H9 (cell line): Measurements from ENCODE around the gene NAA16. TPM values are rescaled to one million over a fixed set of nuclear protein-coding genes. Genes with fewer than 3 reads are reported as not detected.

Experiments used
- DNase-seq: peaks from one replicate; pipeline ENCODE4 v3.0.0-alpha.2; 2017
- H2AFZ ChIP-seq: one replicate; pipeline ENCODE4 v1.6.1; 2013; ENCODE audit warnings: mild to moderate bottlenecking, low read length, control low read depth, moderate library complexity
- H2AK5ac ChIP-seq: 2 replicates; pipeline ENCODE4 v1.6.1; 2013; ENCODE audit warnings: low read length, control low read depth, mixed read lengths; ENCODE audit not compliant: insufficient read length
- H2BK120ac ChIP-seq: one replicate; pipeline ENCODE4 v1.6.1; 2013; ENCODE audit warnings: low read depth, mild to moderate bottlenecking, low read length, control low read depth, inconsistent platforms; ENCODE audit not compliant: poor library complexity, severe bottlenecking
- H2BK12ac ChIP-seq: 2 replicates; pipeline ENCODE4 v1.6.1; 2013; ENCODE audit warnings: low read length, control low read depth, mixed read lengths, low read depth; ENCODE audit not compliant: insufficient read length
- H2BK15ac ChIP-seq: 2 replicates; pipeline ENCODE4 v1.6.1; 2013; ENCODE audit warnings: low read depth, low read length, control low read depth
- H2BK20ac ChIP-seq: one replicate; pipeline ENCODE4 v1.6.1; 2013; ENCODE audit warnings: low read depth, mild to moderate bottlenecking, low read length, control low read depth, inconsistent platforms; ENCODE audit not compliant: poor library complexity, severe bottlenecking
- H2BK5ac ChIP-seq: 2 replicates; pipeline ENCODE4 v1.6.1; 2013; ENCODE audit warnings: low read length, control low read depth, mixed read lengths; ENCODE audit not compliant: insufficient read length
- H3K14ac ChIP-seq: 2 replicates; pipeline ENCODE4 v1.6.1; 2013; ENCODE audit warnings: low read length, control low read depth; ENCODE audit not compliant: insufficient read depth
- H3K18ac ChIP-seq: 2 replicates; pipeline ENCODE4 v1.6.1; 2013; ENCODE audit warnings: low read depth, mild to moderate bottlenecking, mixed read lengths, low read length, control low read depth; ENCODE audit not compliant: insufficient read length
- H3K23ac ChIP-seq: 2 replicates; pipeline ENCODE4 v1.6.1; 2013; ENCODE audit warnings: low read length, control low read depth, mixed read lengths, low read depth; ENCODE audit not compliant: insufficient read length
- H3K23me2 ChIP-seq: 2 replicates; pipeline ENCODE4 v1.6.1; 2013; ENCODE audit warnings: low read depth, mild to moderate bottlenecking, mixed read lengths, low read length, control low read depth; ENCODE audit not compliant: insufficient read length, poor library complexity, severe bottlenecking
- H3K27ac ChIP-seq: 2 replicates; pipeline ENCODE4 v1.5.1; 2013; ENCODE audit warnings: low read length, control low read depth, mixed read lengths, low read depth; ENCODE audit not compliant: insufficient read length
- H3K27me3 ChIP-seq: 2 replicates; pipeline ENCODE4 v1.6.1; 2013; ENCODE audit warnings: low read length, control low read depth, inconsistent platforms; ENCODE audit not compliant: insufficient read depth
- H3K4ac ChIP-seq: 2 replicates; pipeline ENCODE4 v1.6.1; 2013; ENCODE audit warnings: low read depth, mild to moderate bottlenecking, control low read depth, inconsistent platforms, low read length, moderate library complexity
- H3K4me1 ChIP-seq: 2 replicates; pipeline ENCODE4 v1.6.1; 2013; ENCODE audit warnings: low read length, control low read depth, inconsistent platforms; ENCODE audit not compliant: insufficient read depth
- H3K4me2 ChIP-seq: 2 replicates; pipeline ENCODE4 v1.6.1; 2013; ENCODE audit warnings: low read length, control low read depth, mixed read lengths; ENCODE audit not compliant: insufficient read length, insufficient read depth
- H3K56ac ChIP-seq: 2 replicates; pipeline ENCODE4 v1.6.1; 2013; ENCODE audit warnings: low read depth, mild to moderate bottlenecking, mixed read lengths, low read length, control low read depth; ENCODE audit not compliant: insufficient read length
- H3K79me1 ChIP-seq: 2 replicates; pipeline ENCODE4 v1.6.1; 2013; ENCODE audit warnings: low read depth, mild to moderate bottlenecking, moderate library complexity, low read length, control low read depth, inconsistent platforms; ENCODE audit not compliant: insufficient read depth, poor library complexity, severe bottlenecking
- H3K79me2 ChIP-seq: 2 replicates; pipeline ENCODE4 v1.6.1; 2013; ENCODE audit warnings: low read length, control low read depth, inconsistent platforms; ENCODE audit not compliant: insufficient read depth
- H3K9ac ChIP-seq: 2 replicates; pipeline ENCODE4 v1.6.1; 2013; ENCODE audit warnings: low read length, control low read depth, mixed read lengths; ENCODE audit not compliant: insufficient read length; ENCODE audit errors: extremely low read depth
- H3K9me3 ChIP-seq: one replicate; pipeline ENCODE4 v1.6.1; 2013; ENCODE audit warnings: low read depth, low read length, inconsistent platforms; ENCODE audit not compliant: control insufficient read depth
- H3T11ph ChIP-seq: one replicate; pipeline ENCODE4 v1.6.1; 2013; ENCODE audit warnings: mild to moderate bottlenecking, low read length, control low read depth, inconsistent platforms
- H4K20me1 ChIP-seq: one replicate; pipeline ENCODE4 v1.6.1; 2013; ENCODE audit not compliant: control insufficient read depth, insufficient read length, insufficient read depth
- H4K5ac ChIP-seq: 2 replicates; pipeline ENCODE4 v1.6.1; 2013; ENCODE audit warnings: low read depth, mild to moderate bottlenecking, mixed read lengths, low read length, control low read depth; ENCODE audit not compliant: insufficient read length
- H4K8ac ChIP-seq: replicated peaks from 2 replicates; pipeline ENCODE4 v1.6.1; 2013; ENCODE audit warnings: low read length, control low read depth, mixed read lengths, low read depth; ENCODE audit not compliant: insufficient read length
- H4K91ac ChIP-seq: 2 replicates; pipeline ENCODE4 v1.6.1; 2013; ENCODE audit warnings: low read depth, mild to moderate bottlenecking, moderate library complexity, mixed read lengths, low read length, control low read depth; ENCODE audit not compliant: insufficient read length
- H3K27ac Mint-ChIP-seq, 3 experiments: 2 replicates in 2 of 3; 3 replicates in 1 of 3; pipeline ENCODE4 v1.8.0; 2020 to 2021; ENCODE audit warnings: mixed read lengths in 3 of 3, mild to moderate bottlenecking in 1 of 3, moderate library complexity in 1 of 3
- H3K27me3 Mint-ChIP-seq: 2 replicates; pipeline ENCODE4 v1.8.0; 2021; ENCODE audit warnings: low read depth, mild to moderate bottlenecking, moderate library complexity, mixed read lengths
- H3K36me3 Mint-ChIP-seq, 3 experiments: 2 replicates in 2 of 3; 3 replicates in 1 of 3; pipeline ENCODE4 v1.8.0; 2020 to 2021; ENCODE audit warnings: low read depth in 3 of 3, mixed read lengths in 3 of 3; ENCODE audit not compliant: insufficient read depth in 1 of 3
- H3K4me1 Mint-ChIP-seq, 2 experiments: 2 replicates each; pipeline ENCODE4 v1.8.0; 2020; ENCODE audit warnings: mixed read lengths in 2 of 2
- H3K4me3 Mint-ChIP-seq, 2 experiments: 2 replicates in 1 of 2; 3 replicates in 1 of 2; pipeline ENCODE4 v1.8.0; 2020 to 2021; ENCODE audit warnings: mild to moderate bottlenecking in 2 of 2, mixed read lengths in 2 of 2, moderate library complexity in 1 of 2
- H3K9me3 Mint-ChIP-seq, 2 experiments: 2 replicates in 1 of 2; 3 replicates in 1 of 2; pipeline ENCODE4 v1.8.0; 2020; ENCODE audit warnings: mild to moderate bottlenecking in 2 of 2, mixed read lengths in 2 of 2, moderate library complexity in 1 of 2
- CTCF ChIP-seq: fragments of 200-600 bp; sonication (generic); conservative IDR thresholded peaks from 3 replicates; pipeline ENCODE4 v1.8.0; 2021; ENCODE audit warnings: antibody characterized with exemption, mild to moderate bottlenecking
- WGBS: extraction: QIAGEN DNeasy Blood & Tissue Kit; methylation state at CpG from one replicate; pipeline ENCODE4 v1.1.7; 2013; ENCODE audit warnings: missing lambda C conversion rate, low lambda C conversion rate, mixed read lengths; ENCODE audit not compliant: insufficient read length; ENCODE audit errors: extremely low coverage; 5-methylcytosine and 5-hydroxymethylcytosine counted together
- total RNA-seq: library from RNA; stranded (reverse); gene quantifications from 2 replicates; pipeline ENCODE4 v1.2.1, GENCODE V29; 2021

NAA16 gene
- total RNA-seq, 1 experiment from 2014 or later = 37.7 TPM

GRCh38 chr13:41407380-41407779, 96.3 kb downstream of the NAA16 start:
- no peaks in the 10 kb centered on the region for H4K20me1 ChIP-seq
- H2AK5ac ChIP-seq = no peak overlapping the region
- H3K4me1 ChIP-seq = 0 out of 2 replicates have a peak, but pooled peaks cover 1% of the 10 kb centered on the region
- no peak overlapping the region for H3K4ac ChIP-seq
- H3K79me1 ChIP-seq = no peaks in the 10 kb centered on the region
- no peak overlapping the region for H2BK120ac ChIP-seq
- H3K79me2 ChIP-seq = no peaks in the 10 kb centered on the region
- no peak overlapping the region for H3K56ac ChIP-seq
- H3K27ac Mint-ChIP-seq = no peak overlapping the region
- no peak overlapping the region for H3T11ph ChIP-seq
- no peak overlapping the region for H2BK12ac ChIP-seq
- no peaks in the 10 kb centered on the region for H3K9me3 ChIP-seq
- H3K14ac ChIP-seq = no peak overlapping the region
- no peak overlapping the region for H4K8ac ChIP-seq
- H3K36me3 Mint-ChIP-seq = no peaks in the 10 kb centered on the region
- H3K9me3 Mint-ChIP-seq = no peaks in the 10 kb centered on the region
- H3K23ac ChIP-seq = no peak overlapping the region
- H2BK5ac ChIP-seq = no peak overlapping the region
- H3K4me2 ChIP-seq = no peak overlapping the region
- H4K5ac ChIP-seq = no peak overlapping the region
- H3K27me3 ChIP-seq = no peaks in the 10 kb centered on the region
- H3K18ac ChIP-seq = no peak overlapping the region
- no CpG with 5 or more reads among the region's 3 CpGs for WGBS
- no peak overlapping the region for H4K91ac ChIP-seq
- H3K9ac ChIP-seq = no peak overlapping the region
- H3K27me3 Mint-ChIP-seq = no peaks in the 10 kb centered on the region
- H3K4me3 Mint-ChIP-seq = no peak overlapping the region
- peaks cover 5 to 8% of the 10 kb centered on the region in 2 experiments for H3K4me1 Mint-ChIP-seq
- no peak overlapping the region for H2BK15ac ChIP-seq
- no peak for TF ChIP-seq CTCF
- H3K27ac ChIP-seq = no peak overlapping the region
- H3K23me2 ChIP-seq = no peaks in the 10 kb centered on the region
- H2AFZ ChIP-seq = no peak overlapping the region
- DNase-seq = no peak
- H2BK20ac ChIP-seq = no peak overlapping the region
